Mesenchymal stem cell (in vitro differentiated cells and primary cell): ENCODE measurements around the gene BMAL1.
A peak's percentile ranks its signal among the peaks of the same experiment; 100 is the strongest.

ENCODE experiments used
- DNase-seq: peaks from one replicate; pipeline ENCODE4 v3.0.0-alpha.2; 2013
- H2AFZ ChIP-seq: one replicate; pipeline ENCODE4 v1.6.1; 2013; ENCODE audit warnings: low read depth, mild to moderate bottlenecking, control low read depth, inconsistent platforms, low read length, moderate library complexity
- H2AK5ac ChIP-seq: 2 replicates; pipeline ENCODE4 v1.6.1; 2013; ENCODE audit warnings: low read length, moderate library complexity, mild to moderate bottlenecking, inconsistent platforms; ENCODE audit not compliant: severe bottlenecking
- H2BK120ac ChIP-seq: one replicate; pipeline ENCODE4 v1.6.1; 2013; ENCODE audit warnings: low read depth, mild to moderate bottlenecking, inconsistent platforms, low read length, moderate library complexity
- H2BK12ac ChIP-seq, 2 experiments: one replicate each; pipeline ENCODE4 v1.6.1; 2013; ENCODE audit warnings: inconsistent platforms in 2 of 2, low read length in 2 of 2, mild to moderate bottlenecking in 2 of 2, moderate library complexity in 2 of 2, control low read depth in 1 of 2
- H2BK15ac ChIP-seq: one replicate; pipeline ENCODE4 v1.6.1; 2013; ENCODE audit warnings: mild to moderate bottlenecking, low read depth, inconsistent platforms; ENCODE audit not compliant: poor library complexity, severe bottlenecking
- H2BK5ac ChIP-seq: 2 replicates; pipeline ENCODE4 v1.6.1; 2013; ENCODE audit warnings: low read depth, mild to moderate bottlenecking, low read length, control low read depth, inconsistent platforms; ENCODE audit not compliant: poor library complexity, severe bottlenecking
- H3K14ac ChIP-seq, 2 experiments: one replicate each; pipeline ENCODE4 v1.6.1; 2013; ENCODE audit warnings: inconsistent platforms in 2 of 2, low read length in 2 of 2, control low read depth in 1 of 2, mild to moderate bottlenecking in 1 of 2, moderate library complexity in 1 of 2
- H3K18ac ChIP-seq, 2 experiments: one replicate each; pipeline ENCODE4 v1.6.1; 2013; ENCODE audit warnings: inconsistent platforms in 2 of 2, low read length in 2 of 2, control low read depth in 1 of 2, low read depth in 1 of 2, mild to moderate bottlenecking in 1 of 2
- H3K23ac ChIP-seq, 2 experiments: one replicate each; pipeline ENCODE4 v1.6.1; 2013; ENCODE audit warnings: inconsistent platforms in 2 of 2, low read length in 2 of 2, mild to moderate bottlenecking in 2 of 2, moderate library complexity in 2 of 2, control low read depth in 1 of 2
- H3K27ac ChIP-seq: 2 replicates; pipeline ENCODE4 v1.5.1; 2013; ENCODE audit warnings: mild to moderate bottlenecking, moderate library complexity, low read length, control low read depth, inconsistent platforms; ENCODE audit not compliant: poor library complexity, severe bottlenecking
- H3K27me3 ChIP-seq, 2 experiments: 2 replicates each; pipeline versions ENCODE4 v1.6.1 to v1.7.0; 2013; ENCODE audit warnings: low read length in 2 of 2, mild to moderate bottlenecking in 2 of 2, moderate library complexity in 2 of 2, control low read depth in 1 of 2, inconsistent platforms in 1 of 2; ENCODE audit not compliant: control insufficient read depth in 1 of 2, insufficient read depth in 1 of 2
- H3K36me3 ChIP-seq, 2 experiments: 2 replicates each; pipeline versions ENCODE4 v1.6.1 to v1.7.0; 2013; ENCODE audit warnings: low read length in 2 of 2, control low read depth in 1 of 2, inconsistent platforms in 1 of 2, low read depth in 1 of 2, mild to moderate bottlenecking in 1 of 2; ENCODE audit not compliant: insufficient read depth in 2 of 2, control insufficient read depth in 1 of 2
- H3K4ac ChIP-seq, 2 experiments: one replicate each; pipeline ENCODE4 v1.6.1; 2013; ENCODE audit warnings: inconsistent platforms in 2 of 2, low read length in 2 of 2, mild to moderate bottlenecking in 2 of 2, moderate library complexity in 2 of 2, control low read depth in 1 of 2, low read depth in 1 of 2
- H3K4me1 ChIP-seq: 2 replicates; pipeline ENCODE4 v1.6.1; 2013; ENCODE audit warnings: low read depth, low read length, control low read depth; ENCODE audit not compliant: control insufficient read depth, insufficient read depth
- H3K4me2 ChIP-seq: 2 replicates; pipeline ENCODE4 v1.6.1; 2013; ENCODE audit warnings: low read length, mild to moderate bottlenecking, inconsistent platforms; ENCODE audit not compliant: poor library complexity, severe bottlenecking
- H3K4me3 ChIP-seq, 2 experiments: 2 replicates each; pipeline versions ENCODE4 v1.5.1 to v1.7.0; 2013; ENCODE audit warnings: low read length in 2 of 2, mild to moderate bottlenecking in 2 of 2, control low read depth in 1 of 2, low read depth in 1 of 2; ENCODE audit not compliant: insufficient read depth in 1 of 2
- H3K79me1 ChIP-seq: replicated peaks from 2 replicates; pipeline ENCODE4 v1.6.1; 2013; ENCODE audit warnings: mild to moderate bottlenecking, control low read depth, low read length, inconsistent platforms; ENCODE audit not compliant: poor library complexity, severe bottlenecking
- H3K9ac ChIP-seq: 2 replicates; pipeline ENCODE4 v1.7.0; 2013; ENCODE audit warnings: mild to moderate bottlenecking, low read length, moderate library complexity
- H3K9me3 ChIP-seq: 2 replicates; pipeline ENCODE4 v1.7.0; 2013; ENCODE audit warnings: mild to moderate bottlenecking, low read length; ENCODE audit not compliant: control insufficient read depth
- H4K8ac ChIP-seq: one replicate; pipeline ENCODE4 v1.6.1; 2013; ENCODE audit warnings: inconsistent platforms, mild to moderate bottlenecking, low read length, moderate library complexity
- H4K91ac ChIP-seq: one replicate; pipeline ENCODE4 v1.6.1; 2013; ENCODE audit warnings: mild to moderate bottlenecking, low read length, inconsistent platforms
- WGBS: methylation state at CpG from one replicate; pipeline ENCODE4 v1.1.7; 2013; ENCODE audit warnings: mixed read lengths; 5-methylcytosine and 5-hydroxymethylcytosine counted together

The BMAL1 gene

GRCh38 chr11:13301522-13301921 is 23.9 kb downstream of the BMAL1 start:
- H3K18ac ChIP-seq, result no peak overlapping the region
- no peak overlapping the region for H2BK12ac ChIP-seq
- no peak overlapping the region for H2BK5ac ChIP-seq
- no peak overlapping the region for H2AK5ac ChIP-seq
- H3K27me3 ChIP-seq, result no peaks in the 10 kb centered on the region
- no peak overlapping the region for H4K8ac ChIP-seq
- H3K9ac ChIP-seq, result no peak overlapping the region
- no peak overlapping the region for H3K27ac ChIP-seq
- H3K79me1 ChIP-seq, result peaks cover 70% of the 10 kb centered on the region
- peak overlapping the region in 1 of 2 experiments; percentile 11 for H3K14ac ChIP-seq
- H3K4ac ChIP-seq, result no peak overlapping the region
- H3K4me1 ChIP-seq, result peaks cover 9% of the 10 kb centered on the region
- no peak overlapping the region for H3K23ac ChIP-seq
- H4K91ac ChIP-seq, result no peak overlapping the region
- no peak overlapping the region for H3K4me3 ChIP-seq
- no peaks in the 10 kb centered on the region for H3K36me3 ChIP-seq
- H3K4me2 ChIP-seq, result no peak overlapping the region
- H2BK120ac ChIP-seq, result no peak overlapping the region
- no peak overlapping the region for H2AFZ ChIP-seq
- no peak overlapping the region for H2BK15ac ChIP-seq
- H3K9me3 ChIP-seq, result no peaks in the 10 kb centered on the region
- DNase-seq, result no peak

- Histone ChIP-seq H3K4me1 (peaks cover 7% of the 10 kb centered on the region), H4K8ac (no peak overlapping the region), H3K9me3 (no peaks in the 10 kb centered on the region), H3K14ac (no peak overlapping the region), H2BK15ac (no peak overlapping the region), H2AK5ac (no peak overlapping the region), H3K36me3 (no peaks in the 10 kb centered on the region), H4K91ac (no peak overlapping the region), H2BK5ac (no peak overlapping the region), H3K23ac (no peak overlapping the region), H2BK12ac (no peak overlapping the region), H3K27me3 (no peaks in the 10 kb centered on the region), H3K4me2 (no peak overlapping the region), H3K27ac (no peak overlapping the region), H2BK120ac (no peak overlapping the region), H3K4me3 (no peak overlapping the region), H3K9ac (no peak overlapping the region), H3K4ac (no peak overlapping the region), H3K79me1 (peaks cover 65% of the 10 kb centered on the region), H3K18ac (no peak overlapping the region), H2AFZ (no peak overlapping the region)
- no peak for DNase-seq
- 94% methylated on average over 8 of the region's 8 CpGs for WGBS
Observed at GRCh38 chr11:13302420-13302958, 24.9 kb downstream of the BMAL1 start.

GRCh38 chr11:13303668-13304649 is 26.4 kb downstream of the BMAL1 start:
- Histone ChIP-seq H3K4me3 (no peak overlapping the region), H3K23ac (peak overlapping the region in 1 of 2 experiments; percentile 67), H3K4me1 (peaks cover 2% of the 10 kb centered on the region), H2BK12ac (no peak overlapping the region), H2BK15ac (no peak overlapping the region), H3K36me3 (no peaks in the 10 kb centered on the region), H2BK5ac (no peak overlapping the region), H2AFZ (no peak overlapping the region), H3K14ac (no peak overlapping the region), H3K79me1 (peaks cover 60% of the 10 kb centered on the region), H2AK5ac (no peak overlapping the region), H4K8ac (no peak overlapping the region), H3K4ac (no peak overlapping the region), H2BK120ac (no peak overlapping the region), H3K18ac (no peak overlapping the region), H3K9ac (no peak overlapping the region), H3K27ac (no peak overlapping the region), H4K91ac (no peak overlapping the region), H3K4me2 (no peak overlapping the region), H3K9me3 (no peaks in the 10 kb centered on the region), H3K27me3 (no peaks in the 10 kb centered on the region)
- DNase-seq, result no peak
- WGBS, result 90% methylated on average over 9 of the region's 10 CpGs

GRCh38 chr11:13304655-13305335 is 27.2 kb downstream of the BMAL1 start:
- no peak overlapping the region for H2BK15ac ChIP-seq
- 94% methylated on average over 7 of the region's 7 CpGs for WGBS
- no peak overlapping the region for H3K9ac ChIP-seq
- peak overlapping the region in 1 of 2 experiments; percentile 63 for H3K23ac ChIP-seq
- H3K4ac ChIP-seq, result no peak overlapping the region
- no peak overlapping the region for H3K14ac ChIP-seq
- H2BK12ac ChIP-seq, result no peak overlapping the region
- H3K36me3 ChIP-seq, result no peaks in the 10 kb centered on the region
- H3K4me2 ChIP-seq, result no peak overlapping the region
- no peak overlapping the region for H2BK5ac ChIP-seq
- no peak overlapping the region for H3K27ac ChIP-seq
- H3K79me1 ChIP-seq, result peaks cover 58% of the 10 kb centered on the region
- H2AFZ ChIP-seq, result no peak overlapping the region
- H2BK120ac ChIP-seq, result no peak overlapping the region
- no peak overlapping the region for H3K4me3 ChIP-seq
- peaks cover 2% of the 10 kb centered on the region for H3K4me1 ChIP-seq
- no peak overlapping the region for H3K18ac ChIP-seq
- H3K27me3 ChIP-seq, result no peaks in the 10 kb centered on the region
- H2AK5ac ChIP-seq, result no peak overlapping the region
- DNase-seq, result no peak
- no peak overlapping the region for H4K8ac ChIP-seq
- no peak overlapping the region for H4K91ac ChIP-seq
- no peaks in the 10 kb centered on the region for H3K9me3 ChIP-seq
